Inflammatory macrophage (primary cell): ENCODE measurements around the gene TREML4.

Experiments
- DNase-seq, 2 donors: peaks; one replicate each; pipeline ENCODE4 v3.0.0-alpha.2; 2020 to 2022

Gene TREML4

DNA sequence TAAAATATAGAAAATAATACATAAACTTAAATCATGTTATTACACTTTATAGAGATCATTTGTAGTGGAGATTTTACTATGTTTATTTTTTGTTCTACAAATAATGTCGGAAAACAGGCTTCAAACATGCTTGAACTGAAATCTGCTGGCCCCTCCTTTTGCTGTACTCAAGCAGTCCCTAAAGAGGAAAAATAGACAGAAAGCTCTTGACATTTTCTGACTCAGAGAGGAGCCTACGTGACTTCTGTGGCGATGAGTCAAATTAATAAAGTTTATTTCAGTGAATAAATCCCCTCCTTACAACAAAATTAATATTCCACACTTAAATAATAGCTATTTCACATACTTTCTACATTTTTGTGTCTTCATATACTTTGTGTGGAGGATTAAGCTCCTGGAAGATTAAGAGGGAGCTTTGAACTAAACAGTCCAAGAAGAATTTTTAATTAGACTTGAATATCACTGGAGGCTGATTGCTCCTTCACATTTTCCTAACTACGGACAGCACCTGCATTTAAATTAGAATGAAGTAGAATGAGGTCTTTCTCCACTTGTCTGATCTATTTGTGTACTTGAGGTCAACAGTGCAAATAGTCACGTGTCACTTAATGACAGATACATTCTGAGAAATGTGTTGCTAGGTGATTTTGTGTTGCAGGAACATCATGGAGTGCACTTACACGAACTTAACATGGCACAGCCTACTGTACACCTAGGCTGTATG is 60.0 kb downstream of the TREML4 start:
- peak; percentile 33 to 39 for DNase-seq
